LNCaP clone FGC (cell line): ENCODE measurements around the gene SDHC.
"Not testable (repeated sequence)": the region's sequence is repeated elsewhere in the genome, so short reads cannot be mapped to it uniquely, and the experiment has no call there.

Experiments
- DNase-seq: peaks from one replicate; pipeline ENCODE4 v3.0.0-alpha.2; 2011; ENCODE audit warnings: low read depth
- H3K4me3 ChIP-seq: 2 replicates; pipeline ENCODE4 v1.5.1; 2011; ENCODE audit warnings: mild to moderate bottlenecking, low read depth, low read length, control low read depth
- TF ChIP-seq, protein P1 (sequence below): IDR thresholded peaks from 2 replicates; pipeline ENCODE4 v1.5.1; 2012; ENCODE audit warnings: mild to moderate bottlenecking; ENCODE audit not compliant: control insufficient read depth, insufficient read depth; ENCODE audit errors: extremely low read depth

The SDHC gene

GRCh38 chr1:161407451-161407985 lies 93.3 kb downstream of the SDHC start:
- H3K4me3 ChIP-seq, result no peak overlapping the region
- no peak for DNase-seq
- TF ChIP-seq, protein P1, sequence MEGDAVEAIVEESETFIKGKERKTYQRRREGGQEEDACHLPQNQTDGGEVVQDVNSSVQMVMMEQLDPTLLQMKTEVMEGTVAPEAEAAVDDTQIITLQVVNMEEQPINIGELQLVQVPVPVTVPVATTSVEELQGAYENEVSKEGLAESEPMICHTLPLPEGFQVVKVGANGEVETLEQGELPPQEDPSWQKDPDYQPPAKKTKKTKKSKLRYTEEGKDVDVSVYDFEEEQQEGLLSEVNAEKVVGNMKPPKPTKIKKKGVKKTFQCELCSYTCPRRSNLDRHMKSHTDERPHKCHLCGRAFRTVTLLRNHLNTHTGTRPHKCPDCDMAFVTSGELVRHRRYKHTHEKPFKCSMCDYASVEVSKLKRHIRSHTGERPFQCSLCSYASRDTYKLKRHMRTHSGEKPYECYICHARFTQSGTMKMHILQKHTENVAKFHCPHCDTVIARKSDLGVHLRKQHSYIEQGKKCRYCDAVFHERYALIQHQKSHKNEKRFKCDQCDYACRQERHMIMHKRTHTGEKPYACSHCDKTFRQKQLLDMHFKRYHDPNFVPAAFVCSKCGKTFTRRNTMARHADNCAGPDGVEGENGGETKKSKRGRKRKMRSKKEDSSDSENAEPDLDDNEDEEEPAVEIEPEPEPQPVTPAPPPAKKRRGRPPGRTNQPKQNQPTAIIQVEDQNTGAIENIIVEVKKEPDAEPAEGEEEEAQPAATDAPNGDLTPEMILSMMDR, result no peak

DNA sequence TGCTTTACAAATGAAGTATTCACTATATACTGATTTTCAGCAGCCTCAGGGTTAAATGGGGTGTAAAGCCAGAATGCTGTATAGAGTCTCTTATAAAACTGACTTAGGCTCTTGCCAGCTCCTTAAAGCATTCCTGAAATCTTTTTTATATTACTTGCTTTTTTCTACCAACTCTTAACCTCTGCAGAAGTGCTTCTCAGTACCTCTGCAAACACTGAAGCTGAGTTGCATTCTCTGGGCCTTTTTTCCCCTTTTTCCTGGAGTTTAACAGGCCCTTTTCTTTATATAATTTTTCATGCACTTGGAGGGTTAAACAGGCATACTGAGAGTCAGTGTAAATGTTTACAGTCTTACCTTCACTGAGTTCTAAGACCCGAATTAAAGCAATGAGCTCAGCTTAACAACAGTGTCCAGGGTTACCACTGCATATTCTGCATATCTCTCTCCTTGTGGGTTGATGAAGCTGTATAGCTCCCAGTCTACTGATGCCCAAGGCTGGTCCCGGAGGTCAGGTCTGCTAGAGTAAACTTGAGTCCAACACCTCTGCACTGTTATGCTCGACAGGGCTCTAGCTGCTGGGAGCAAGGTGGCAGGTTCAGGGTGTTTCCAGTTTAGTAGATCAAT lies 94.4 kb downstream of the SDHC start:
- TF ChIP-seq, protein P1, result no peak
- no peak overlapping the region for H3K4me3 ChIP-seq
- no peak for DNase-seq

DNA sequence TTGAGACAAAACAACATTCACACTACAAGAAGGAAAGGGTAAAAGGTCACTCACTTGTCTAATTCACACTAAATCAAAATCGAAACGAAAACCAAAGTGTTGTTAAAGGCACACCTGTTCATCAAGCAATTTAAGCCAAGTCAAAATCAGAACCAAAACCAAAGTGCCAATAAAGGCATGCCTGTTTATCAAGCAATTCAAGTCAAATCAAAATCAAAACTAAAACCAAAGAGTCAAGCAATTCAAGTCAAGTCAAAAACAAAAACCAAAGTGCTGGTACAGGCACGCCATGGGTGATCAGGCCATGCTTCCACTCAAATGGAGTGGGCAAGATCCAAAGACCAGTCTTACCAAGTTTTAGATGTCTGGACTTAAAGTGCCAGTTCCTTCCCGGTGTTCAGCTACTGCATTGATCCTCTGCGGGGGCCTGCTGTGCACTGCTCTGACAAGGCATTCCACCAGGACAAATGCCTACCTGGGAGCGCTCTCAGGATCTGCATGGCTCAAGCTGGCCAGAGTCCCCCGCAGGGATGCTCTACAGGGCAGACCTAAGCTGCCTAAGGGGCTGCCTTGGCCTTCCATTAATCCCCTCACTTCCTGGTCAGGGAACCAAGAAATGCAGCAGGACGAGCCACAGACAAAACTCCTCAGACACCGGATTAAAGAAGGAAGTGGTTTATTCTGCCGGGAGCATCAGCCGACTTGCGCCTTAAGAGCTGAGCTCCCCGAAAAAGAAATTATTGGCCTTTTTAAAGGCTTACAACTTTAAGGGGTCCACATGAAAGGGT lies 95.9 kb downstream of the SDHC start:
- H3K4me3 ChIP-seq, DNase-seq: not testable (repeated sequence)

DNA sequence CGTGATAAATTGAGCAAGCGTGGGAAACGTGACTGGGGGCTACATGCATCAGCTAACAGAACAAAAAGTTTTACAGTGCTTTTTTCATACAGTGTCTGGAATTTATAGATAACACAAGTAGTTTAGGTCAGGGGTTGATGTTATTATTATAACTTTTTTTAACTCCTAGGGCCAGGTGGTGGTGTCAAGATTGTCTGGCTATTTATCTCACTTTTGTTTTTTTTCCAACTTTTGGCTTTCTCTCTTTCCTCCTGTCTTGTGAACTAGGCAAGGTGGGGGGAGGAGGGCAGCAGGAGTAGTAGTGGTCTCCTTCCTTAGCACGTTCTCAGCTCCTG lies 96.4 kb downstream of the SDHC start:
- H3K4me3 ChIP-seq, DNase-seq: not testable (repeated sequence)
